OCI-M1 (cell line): ENCODE data around the gene TMEM258.

Experiments
- DNase-seq: peaks from one replicate; lab custom pipeline; 2025; lab: John Stamatoyannopoulos, UW

The TMEM258 gene

GRCh38 chr11:61820174-61820573 is 27.8 kb upstream of the TMEM258 start:
- no peak for DNase-seq

- DNase-seq, result peak; percentile 51
These were observed 25.2 kb upstream of the TMEM258 start for GRCh38 chr11:61817471-61818202.

DNA sequence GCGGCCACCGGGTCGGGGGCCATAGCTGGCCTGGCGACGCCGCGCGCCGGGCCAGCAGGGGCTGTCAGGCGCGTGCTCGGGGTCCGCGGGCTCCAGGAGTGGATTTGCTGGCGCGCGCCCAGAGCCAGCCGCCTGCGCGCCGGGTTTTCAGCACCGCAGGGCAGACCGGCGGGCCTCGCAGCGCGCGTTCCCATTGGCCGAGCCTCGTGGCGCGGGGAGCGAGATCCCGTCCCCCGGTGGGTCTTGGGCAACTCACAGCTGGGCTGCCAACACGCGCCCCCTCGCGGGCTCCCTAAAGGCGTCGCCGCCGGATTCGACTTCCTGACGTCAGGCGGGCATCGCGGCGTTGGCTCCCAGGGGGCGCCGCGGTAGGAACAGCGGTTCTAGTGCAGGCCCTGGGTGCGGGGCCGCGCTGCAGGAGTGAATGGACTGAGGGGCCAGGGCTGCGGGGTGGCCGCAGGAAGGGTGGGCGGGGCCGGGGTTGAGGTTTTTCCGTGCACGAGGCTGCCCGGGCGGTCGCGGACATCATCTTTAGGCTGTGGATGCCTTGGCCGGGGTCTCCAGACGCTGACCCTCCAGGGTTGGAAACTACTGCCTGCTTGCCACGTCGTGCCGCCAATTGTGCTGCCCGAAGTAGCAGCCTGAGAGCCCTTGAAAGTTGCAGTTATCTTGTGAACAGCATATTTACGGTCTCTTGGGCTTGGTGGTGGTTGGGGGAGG is 24.5 kb upstream of the TMEM258 start, which contains the start of gene FADS1:
Gene FADS1, minus strand, starts transcription at position 268 of the 720 bp plus-strand sequence. Its CDS starts 74 bp downstream, at position 194.
- DNase-seq, result peak; percentile 97

- peak; percentile 73 for DNase-seq
These were observed 23.7 kb upstream of the TMEM258 start for GRCh38 chr11:61815790-61816735.

DNA sequence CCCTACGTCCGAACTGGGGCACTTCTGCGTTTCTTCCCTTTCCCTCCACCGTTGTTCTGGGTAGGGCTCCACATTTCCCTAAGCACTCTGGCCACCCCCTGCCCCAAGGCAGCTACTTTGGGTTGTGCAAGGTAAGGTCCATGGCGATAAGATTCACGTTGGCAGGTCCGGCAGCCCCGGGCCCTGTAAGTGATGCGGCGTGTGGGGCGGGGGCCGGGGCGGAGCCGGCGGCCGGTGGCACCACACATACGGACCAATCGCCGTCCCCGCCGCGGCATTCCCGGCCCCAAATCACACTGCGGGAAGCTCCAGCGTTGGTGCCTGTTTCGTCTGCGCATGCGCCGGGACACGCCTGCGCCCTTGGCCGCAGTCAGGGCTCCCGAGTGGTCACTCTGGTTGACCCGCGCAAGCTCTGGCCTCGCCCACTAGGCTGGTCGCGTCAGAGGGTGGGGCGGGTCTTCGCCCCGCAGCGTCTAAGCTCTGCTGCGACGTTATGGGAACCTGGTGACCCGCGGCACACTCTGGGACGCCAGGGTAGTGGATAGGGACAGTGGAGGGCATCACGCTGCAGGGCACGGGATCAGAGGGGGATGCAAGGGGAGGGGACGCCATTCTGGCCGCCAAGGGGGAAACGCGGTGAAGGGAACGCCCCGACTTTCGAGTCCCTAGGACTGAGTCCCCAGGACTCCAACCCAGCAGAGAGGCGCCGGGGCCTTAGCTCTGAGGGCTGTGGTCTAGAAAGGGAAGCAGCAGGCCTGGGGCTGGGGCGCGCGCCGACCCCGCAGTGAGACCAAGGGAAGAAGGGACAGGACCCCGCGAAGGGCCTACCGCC is 22.8 kb upstream of the TMEM258 start:
- DNase-seq, result peak; percentile 86

DNA sequence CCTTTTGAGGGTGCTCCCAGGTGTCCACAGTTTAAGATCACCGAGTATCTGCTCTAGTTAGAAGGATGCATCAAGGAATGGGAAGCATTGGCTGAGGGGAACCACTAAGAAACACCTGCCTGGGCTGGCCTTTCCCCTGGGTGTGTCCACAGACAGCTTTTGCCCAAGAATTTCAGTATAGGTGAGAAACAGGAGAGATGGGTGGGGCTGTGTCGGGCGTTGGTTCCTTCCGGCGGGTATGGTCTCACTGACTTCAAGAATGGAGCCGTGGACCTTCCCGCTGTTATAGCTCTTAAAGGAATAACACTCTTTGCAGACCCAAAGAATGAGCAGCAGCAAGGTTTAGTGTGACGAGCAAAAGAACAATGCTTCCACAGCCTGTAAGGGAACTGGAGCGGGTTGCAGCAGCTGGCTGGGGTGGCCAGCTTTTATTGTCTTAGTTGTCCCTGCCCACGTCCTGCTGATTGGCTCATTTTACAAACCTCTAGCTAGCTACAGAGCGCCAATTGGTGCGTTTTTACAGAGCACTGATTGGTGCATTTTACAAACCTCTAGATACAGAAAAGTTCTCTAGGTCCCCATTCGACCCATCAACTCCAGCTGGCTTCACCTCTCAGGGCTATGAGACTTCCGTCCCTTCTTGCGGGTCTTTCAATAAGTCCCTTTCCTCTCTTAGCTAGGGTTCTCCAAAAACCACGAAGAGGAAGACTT is 22.0 kb upstream of the TMEM258 start:
- peak; percentile 56 for DNase-seq

DNA sequence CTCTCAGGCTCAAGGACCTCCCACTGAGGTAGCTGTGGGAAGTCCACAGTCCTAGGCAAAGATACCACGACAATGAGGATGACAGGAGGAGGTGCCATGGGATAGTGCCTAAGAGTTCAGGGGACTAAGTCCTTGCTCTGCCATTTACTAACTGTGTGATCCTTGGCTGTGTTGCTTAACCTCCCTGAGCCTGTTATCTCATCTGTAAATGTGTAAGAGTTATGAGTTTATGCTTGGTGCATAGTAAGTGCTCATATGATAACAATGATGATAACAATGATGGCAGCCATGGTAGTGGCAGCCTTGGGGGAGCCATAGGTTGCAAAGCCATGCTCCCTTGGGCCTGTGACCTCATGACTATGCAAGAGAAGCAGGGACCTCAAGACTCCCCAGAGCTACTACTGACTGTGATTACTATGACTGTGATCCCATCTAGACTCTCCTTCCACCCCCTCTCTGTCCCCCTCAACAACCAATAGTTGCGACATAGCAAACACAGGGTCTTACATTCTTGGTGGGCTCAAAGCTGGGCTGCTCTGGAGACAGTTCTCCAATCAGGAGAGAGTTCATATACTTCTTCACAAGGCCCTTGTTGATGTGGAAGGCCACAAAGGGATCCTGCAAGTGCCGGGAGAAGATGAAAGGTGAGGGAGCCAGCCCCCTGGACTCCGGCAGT is 20.5 kb upstream of the TMEM258 start:
- DNase-seq, result no peak

DNA sequence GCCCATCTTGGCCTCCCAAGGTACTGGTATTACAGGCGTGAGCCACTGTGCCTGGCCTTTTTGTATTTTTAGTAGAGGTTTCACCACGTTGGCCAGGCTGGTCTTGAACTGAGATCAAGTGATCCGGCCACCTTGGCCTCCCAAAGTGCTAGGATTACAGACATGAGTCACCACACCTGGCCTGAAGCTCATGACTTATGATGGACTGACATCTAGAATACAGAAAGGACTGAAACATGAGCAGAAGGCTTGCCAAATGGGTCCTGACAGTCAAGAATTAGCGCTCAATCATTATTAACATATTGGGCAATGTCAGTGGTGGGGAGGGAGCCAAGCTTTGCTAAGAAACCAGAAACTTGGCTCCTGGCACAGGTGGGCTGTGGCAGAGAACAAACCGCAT is 19.4 kb upstream of the TMEM258 start:
- DNase-seq, result no peak

- DNase-seq, result no peak
These were observed 18.3 kb upstream of the TMEM258 start for GRCh38 chr11:61810671-61811175.

DNA sequence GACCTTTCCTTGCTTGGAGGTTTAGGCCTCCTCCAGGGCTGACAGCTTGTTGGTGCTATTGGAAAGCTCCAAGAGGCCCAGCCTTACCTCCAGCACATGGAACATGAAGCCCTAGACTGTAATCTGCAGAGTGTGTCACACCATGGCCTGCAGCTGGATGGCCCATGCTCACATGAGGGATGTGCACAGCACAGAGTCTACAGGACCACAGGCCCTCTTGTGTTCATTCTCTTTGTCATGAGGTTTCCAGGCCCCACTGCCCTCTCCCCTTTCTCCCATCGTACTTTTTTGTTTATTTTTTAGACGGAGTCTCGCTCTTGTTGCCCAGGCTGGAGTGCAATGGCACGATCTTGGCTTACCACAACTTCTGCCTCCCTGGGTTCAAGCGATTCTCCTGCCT is 14.4 kb upstream of the TMEM258 start:
- no peak for DNase-seq

GRCh38 chr11:61805146-61805545 is 12.7 kb upstream of the TMEM258 start:
- DNase-seq, result no peak

- DNase-seq, result no peak
These were observed 11.7 kb upstream of the TMEM258 start for GRCh38 chr11:61803889-61804647.

DNA sequence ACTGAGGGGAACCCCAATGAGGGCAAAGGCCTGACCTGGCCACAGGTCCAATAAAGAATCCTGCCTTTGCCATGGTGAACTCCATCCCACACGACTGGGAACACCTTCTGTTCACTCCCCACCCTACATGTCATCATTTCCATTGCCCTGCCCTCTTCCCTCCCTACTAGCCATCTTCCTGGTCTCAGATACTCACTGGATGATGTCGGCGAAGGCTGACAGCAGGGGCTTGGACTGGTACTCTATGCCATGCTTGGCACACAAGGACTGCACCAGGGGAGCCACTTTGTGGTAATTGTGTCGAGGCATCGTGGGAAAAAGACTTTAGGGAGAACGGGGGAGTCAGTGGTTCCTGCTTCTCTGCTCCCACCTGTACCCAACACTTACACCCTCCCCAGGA is 10.2 kb upstream of the TMEM258 start:
- no peak for DNase-seq

GRCh38 chr11:61800331-61801281 is 8.2 kb upstream of the TMEM258 start:
- peak; percentile 71 for DNase-seq

GRCh38 chr11:61799665-61800284 is 7.4 kb upstream of the TMEM258 start:
- no peak for DNase-seq

GRCh38 chr11:61797263-61797944 is 5.0 kb upstream of the TMEM258 start:
- DNase-seq, result peak; percentile 88
